MM.1S (cell line): ENCODE data around the gene OR4F15.

Experiments
- DNase-seq: peaks from one replicate; pipeline ENCODE4 v3.0.0-alpha.2; 2015
- H2AFZ ChIP-seq: fragments of 300-600 bp; sonication (generic); 2 replicates; pipeline ENCODE4 v1.6.0; 2016; ENCODE audit warnings: antibody characterized with exemption, low read length
- H3F3A ChIP-seq: fragments of 300-600 bp; sonication (generic); 2 replicates; pipeline ENCODE4 v1.6.1; 2016; ENCODE audit warnings: mild to moderate bottlenecking, antibody characterized with exemption, low read length, moderate library complexity, mixed read lengths; ENCODE audit not compliant: insufficient read depth
- H3K27ac ChIP-seq: fragments of 300-600 bp; sonication (generic); 2 replicates; pipeline ENCODE4 v1.5.1; 2016; ENCODE audit warnings: mild to moderate bottlenecking, low read length
- H3K27me3 ChIP-seq: fragments of 300-600 bp; sonication (generic); replicated peaks from 2 replicates; pipeline ENCODE4 v1.6.0; 2016; ENCODE audit warnings: low read length; ENCODE audit not compliant: insufficient read depth
- H3K36me3 ChIP-seq: fragments of 300-600 bp; sonication (generic); replicated peaks from 2 replicates; pipeline ENCODE4 v1.6.1; 2016; ENCODE audit warnings: mild to moderate bottlenecking, low read length, mixed read lengths; ENCODE audit not compliant: insufficient read depth
- H3K4me1 ChIP-seq: fragments of 300-600 bp; sonication (generic); 2 replicates; pipeline ENCODE4 v1.6.1; 2016; ENCODE audit warnings: low read length, mixed read lengths
- H3K4me2 ChIP-seq: fragments of 300-600 bp; sonication (generic); 2 replicates; pipeline ENCODE4 v1.6.0; 2016; ENCODE audit warnings: low read depth, low read length
- H3K4me3 ChIP-seq: fragments of 300-600 bp; sonication (generic); 2 replicates; pipeline ENCODE4 v1.5.1; 2016; ENCODE audit warnings: low read length, mixed read lengths
- H3K79me2 ChIP-seq: fragments of 300-600 bp; sonication (generic); 2 replicates; pipeline ENCODE4 v1.6.1; 2016; ENCODE audit warnings: mixed run types, low read length, mixed read lengths
- H3K9ac ChIP-seq: fragments of 300-600 bp; sonication (generic); 2 replicates; pipeline ENCODE4 v1.6.1; 2016; ENCODE audit warnings: low read length, mixed read lengths
- H3K9me2 ChIP-seq: fragments of 300-600 bp; sonication (generic); replicated peaks from 2 replicates; pipeline ENCODE4 v1.6.1; 2016; ENCODE audit warnings: mild to moderate bottlenecking, low read length, mixed read lengths; ENCODE audit not compliant: insufficient read depth
- H3K9me3 ChIP-seq: fragments of 300-600 bp; sonication (generic); replicated peaks from 2 replicates; pipeline ENCODE4 v1.6.1; 2016; ENCODE audit warnings: mild to moderate bottlenecking, low read length, mixed read lengths; ENCODE audit not compliant: insufficient read depth
- H4K20me1 ChIP-seq: fragments of 300-600 bp; sonication (generic); 2 replicates; pipeline ENCODE4 v1.6.1; 2016; ENCODE audit warnings: mild to moderate bottlenecking, low read length, moderate library complexity, mixed read lengths; ENCODE audit not compliant: insufficient read depth
- EZH2 ChIP-seq: fragments of 300-600 bp; sonication (generic); optimal IDR thresholded peaks from 2 replicates; pipeline ENCODE3; 2017; ENCODE audit warnings: low read depth, mild to moderate bottlenecking, antibody characterized with exemption, low read length, mixed read lengths
- EZH2phosphoT487 ChIP-seq: fragments of 300-600 bp; sonication (generic); IDR thresholded peaks from 2 replicates; pipeline ENCODE4 v1.6.1; 2018; ENCODE audit warnings: antibody characterized with exemption, low read length
- TF ChIP-seq, protein P1 (sequence below): fragments of 300-600 bp; sonication (generic); IDR thresholded peaks from 2 replicates; pipeline ENCODE4 v1.5.1; 2016; ENCODE audit warnings: antibody characterized with exemption, low read length, mixed read lengths

OR4F15 gene

DNA sequence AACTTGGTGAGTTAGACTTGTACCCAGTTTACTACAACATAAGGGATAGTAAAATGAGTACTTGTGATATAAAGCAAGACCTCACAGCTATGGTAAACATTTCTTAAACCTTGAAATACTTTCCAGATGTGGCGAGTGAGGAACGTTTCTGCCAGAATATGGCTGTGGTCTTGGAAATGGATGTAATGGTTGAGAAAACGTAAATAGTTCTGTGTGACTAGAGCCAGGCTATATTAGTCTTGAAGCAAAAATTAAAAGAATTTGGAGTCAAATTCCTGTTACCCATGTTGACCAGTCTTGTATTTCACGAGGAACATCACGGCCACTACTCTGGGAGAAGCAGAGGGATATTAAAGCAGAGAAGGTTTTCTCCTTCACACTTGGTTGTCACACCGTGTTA, 15.3 kb downstream of the OR4F15 start:
- Histone ChIP-seq H3K36me3 (no peaks in the 10 kb centered on the region), H3K9me2 (no peaks in the 10 kb centered on the region), H3K4me3 (no peak overlapping the region), H3K4me1 (no peaks in the 10 kb centered on the region), H3K27me3 (no peaks in the 10 kb centered on the region), H3K79me2 (no peaks in the 10 kb centered on the region), H2AFZ (no peak overlapping the region), H4K20me1 (no peaks in the 10 kb centered on the region), H3K27ac (no peak overlapping the region), H3K9ac (no peak overlapping the region), H3F3A (no peaks in the 10 kb centered on the region), H3K4me2 (no peak overlapping the region), H3K9me3 (no peaks in the 10 kb centered on the region)
- no peak for TF ChIP-seq EZH2
- no peak for TF ChIP-seq EZH2phosphoT487
- TF ChIP-seq, protein P1, sequence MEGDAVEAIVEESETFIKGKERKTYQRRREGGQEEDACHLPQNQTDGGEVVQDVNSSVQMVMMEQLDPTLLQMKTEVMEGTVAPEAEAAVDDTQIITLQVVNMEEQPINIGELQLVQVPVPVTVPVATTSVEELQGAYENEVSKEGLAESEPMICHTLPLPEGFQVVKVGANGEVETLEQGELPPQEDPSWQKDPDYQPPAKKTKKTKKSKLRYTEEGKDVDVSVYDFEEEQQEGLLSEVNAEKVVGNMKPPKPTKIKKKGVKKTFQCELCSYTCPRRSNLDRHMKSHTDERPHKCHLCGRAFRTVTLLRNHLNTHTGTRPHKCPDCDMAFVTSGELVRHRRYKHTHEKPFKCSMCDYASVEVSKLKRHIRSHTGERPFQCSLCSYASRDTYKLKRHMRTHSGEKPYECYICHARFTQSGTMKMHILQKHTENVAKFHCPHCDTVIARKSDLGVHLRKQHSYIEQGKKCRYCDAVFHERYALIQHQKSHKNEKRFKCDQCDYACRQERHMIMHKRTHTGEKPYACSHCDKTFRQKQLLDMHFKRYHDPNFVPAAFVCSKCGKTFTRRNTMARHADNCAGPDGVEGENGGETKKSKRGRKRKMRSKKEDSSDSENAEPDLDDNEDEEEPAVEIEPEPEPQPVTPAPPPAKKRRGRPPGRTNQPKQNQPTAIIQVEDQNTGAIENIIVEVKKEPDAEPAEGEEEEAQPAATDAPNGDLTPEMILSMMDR = no peak
- DNase-seq = no peak

DNA sequence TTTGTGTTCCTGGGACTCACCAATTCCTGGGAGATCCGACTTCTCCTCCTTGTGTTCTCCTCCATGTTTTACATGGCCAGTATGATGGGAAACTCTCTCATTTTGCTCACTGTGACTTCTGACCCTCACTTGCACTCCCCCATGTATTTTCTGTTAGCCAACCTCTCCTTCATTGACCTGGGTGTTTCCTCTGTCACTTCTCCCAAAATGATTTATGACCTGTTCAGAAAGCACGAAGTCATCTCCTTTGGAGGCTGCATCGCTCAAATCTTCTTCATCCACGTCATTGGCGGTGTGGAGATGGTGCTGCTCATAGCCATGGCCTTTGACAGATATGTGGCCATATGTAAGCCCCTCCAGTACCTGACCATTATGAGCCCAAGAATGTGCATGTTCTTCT, 16.8 kb downstream of the OR4F15 start:
- Histone ChIP-seq H3K79me2 (no peaks in the 10 kb centered on the region), H3K4me1 (no peaks in the 10 kb centered on the region), H3K4me2 (no peak overlapping the region), H4K20me1 (no peaks in the 10 kb centered on the region), H3F3A (no peaks in the 10 kb centered on the region), H2AFZ (no peak overlapping the region), H3K36me3 (no peaks in the 10 kb centered on the region), H3K9me3 (no peaks in the 10 kb centered on the region), H3K27me3 (no peaks in the 10 kb centered on the region), H3K9ac (no peak overlapping the region), H3K9me2 (no peaks in the 10 kb centered on the region), H3K4me3 (no peak overlapping the region), H3K27ac (no peak overlapping the region)
- TF ChIP-seq EZH2 = no peak
- TF ChIP-seq, protein P1 = no peak
- no peak for TF ChIP-seq EZH2phosphoT487
- no peak for DNase-seq

DNA sequence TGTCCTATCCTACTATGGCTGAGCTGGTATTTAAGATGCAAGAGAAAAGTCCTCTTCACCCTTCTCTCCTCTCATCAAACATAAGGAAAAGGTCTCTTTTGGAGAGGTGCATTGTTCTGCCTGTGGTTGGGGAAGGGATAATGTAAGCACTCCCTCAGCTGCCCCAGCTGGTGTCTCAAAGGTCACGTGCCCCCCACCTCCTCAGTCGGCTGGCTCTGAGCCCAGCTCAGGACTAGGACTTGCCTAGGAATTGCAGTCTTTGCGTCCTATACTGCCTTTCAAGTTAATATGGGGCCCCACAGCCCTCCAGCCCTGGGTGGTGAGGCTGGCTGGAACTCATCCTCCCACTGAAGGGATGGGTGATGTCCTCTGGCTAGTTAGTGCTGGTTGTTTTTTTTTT, 29.7 kb downstream of the OR4F15 start:
- TF ChIP-seq, protein P1 = no peak
- TF ChIP-seq EZH2phosphoT487 = no peak
- TF ChIP-seq EZH2 = no peak
- Histone ChIP-seq H3K27ac (no peak overlapping the region), H3K4me2 (no peak overlapping the region), H3K9me3 (peaks cover 3% of the 10 kb centered on the region; the same call in 1 of the 2 replicates), H3K4me1 (no peaks in the 10 kb centered on the region), H3K36me3 (no peaks in the 10 kb centered on the region), H3K9ac (no peak overlapping the region), H3K79me2 (no peaks in the 10 kb centered on the region), H3K9me2 (no peaks in the 10 kb centered on the region), H2AFZ (no peak overlapping the region), H3F3A (no peaks in the 10 kb centered on the region), H3K27me3 (no peaks in the 10 kb centered on the region), H3K4me3 (no peak overlapping the region), H4K20me1 (no peaks in the 10 kb centered on the region)
- no peak for DNase-seq
